ENCODE measurements around the gene HSD11B2. TPM values are rescaled to one million over a fixed set of nuclear protein-coding genes. Genes with fewer than 3 reads are reported as not detected.

The HSD11B2 gene
- total RNA-seq, 1 donor from 2014 or later, result 2.2 TPM

DNA sequence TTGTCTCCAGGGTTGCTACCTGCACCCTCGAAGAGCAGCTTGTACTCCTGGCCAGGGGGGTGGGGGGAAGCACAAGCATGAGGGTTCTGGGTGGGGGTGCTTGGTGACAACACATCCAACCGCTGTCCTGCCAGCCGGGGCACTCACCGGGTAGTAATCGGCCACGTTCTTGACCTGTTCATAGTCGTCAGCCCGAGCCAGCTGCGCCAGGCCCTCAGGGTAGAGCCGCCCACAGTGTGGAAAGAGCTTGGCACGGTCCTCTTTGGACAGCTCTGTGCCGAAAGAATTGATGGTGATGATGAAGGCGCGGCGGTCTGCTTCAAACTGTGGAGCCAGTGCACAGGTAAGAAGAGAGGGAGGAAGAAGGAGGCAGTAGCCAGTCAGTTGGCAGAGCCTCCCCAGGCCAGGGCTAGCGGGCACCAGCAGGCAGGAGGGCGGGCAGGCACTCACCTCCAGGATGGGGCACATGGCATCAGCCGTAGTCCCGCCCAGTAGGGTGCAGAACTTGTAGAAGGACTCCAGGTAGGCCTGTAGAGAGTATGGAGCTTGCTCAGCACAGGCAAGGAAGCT lies 8.0 kb downstream of the HSD11B2 start:
- TF ChIP-seq, protein P1, sequence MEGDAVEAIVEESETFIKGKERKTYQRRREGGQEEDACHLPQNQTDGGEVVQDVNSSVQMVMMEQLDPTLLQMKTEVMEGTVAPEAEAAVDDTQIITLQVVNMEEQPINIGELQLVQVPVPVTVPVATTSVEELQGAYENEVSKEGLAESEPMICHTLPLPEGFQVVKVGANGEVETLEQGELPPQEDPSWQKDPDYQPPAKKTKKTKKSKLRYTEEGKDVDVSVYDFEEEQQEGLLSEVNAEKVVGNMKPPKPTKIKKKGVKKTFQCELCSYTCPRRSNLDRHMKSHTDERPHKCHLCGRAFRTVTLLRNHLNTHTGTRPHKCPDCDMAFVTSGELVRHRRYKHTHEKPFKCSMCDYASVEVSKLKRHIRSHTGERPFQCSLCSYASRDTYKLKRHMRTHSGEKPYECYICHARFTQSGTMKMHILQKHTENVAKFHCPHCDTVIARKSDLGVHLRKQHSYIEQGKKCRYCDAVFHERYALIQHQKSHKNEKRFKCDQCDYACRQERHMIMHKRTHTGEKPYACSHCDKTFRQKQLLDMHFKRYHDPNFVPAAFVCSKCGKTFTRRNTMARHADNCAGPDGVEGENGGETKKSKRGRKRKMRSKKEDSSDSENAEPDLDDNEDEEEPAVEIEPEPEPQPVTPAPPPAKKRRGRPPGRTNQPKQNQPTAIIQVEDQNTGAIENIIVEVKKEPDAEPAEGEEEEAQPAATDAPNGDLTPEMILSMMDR (IDR thresholded peaks at IDR 0.05), result no peak
- DNase-seq, result no peak
- H3K4me1 ChIP-seq, result peaks cover 26% of the 10 kb centered on the region
- no peak overlapping the region for H3K27ac ChIP-seq
- peaks cover 63% of the 10 kb centered on the region for H3K36me3 ChIP-seq
- ATAC-seq, result no peak
- no peak overlapping the region for H3K4me3 ChIP-seq
- no peaks in the 10 kb centered on the region for H3K9me3 ChIP-seq
- H3K27me3 ChIP-seq, result no peaks in the 10 kb centered on the region
- intact Hi-C loops (cut with DNase I), result no loop called here

DNA sequence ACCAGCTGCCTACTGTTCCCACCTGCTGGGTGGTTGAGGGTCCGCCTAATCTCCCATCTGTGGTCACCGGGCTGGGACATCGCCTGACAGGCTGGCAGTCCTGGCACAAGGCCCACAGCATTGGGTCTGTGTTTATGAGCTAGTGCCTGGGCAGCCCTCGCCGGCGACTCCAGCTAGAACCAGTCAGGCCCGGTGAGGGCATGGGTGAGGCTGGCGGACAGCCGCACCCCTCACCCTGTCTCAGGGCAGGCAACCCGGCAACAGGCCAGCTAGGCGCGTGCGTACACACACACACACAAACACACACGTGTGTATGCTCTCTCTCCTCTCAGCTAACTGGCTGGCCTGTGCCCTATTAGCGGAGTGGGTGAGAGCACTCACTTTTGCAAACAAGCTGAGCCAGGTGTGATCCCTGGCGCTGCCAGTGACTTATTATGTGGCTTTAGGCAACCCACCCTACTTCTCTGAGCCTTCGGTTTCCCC lies 10.4 kb downstream of the HSD11B2 start:
- peaks cover 36% of the 10 kb centered on the region for H3K4me1 ChIP-seq
- peak overlapping the region; percentile 37 for H3K27ac ChIP-seq
- H3K27me3 ChIP-seq, result no peaks in the 10 kb centered on the region
- H3K36me3 ChIP-seq, result peaks cover 74% of the 10 kb centered on the region
- H3K9me3 ChIP-seq, result no peaks in the 10 kb centered on the region
- peak; percentile 92 for DNase-seq
- intact Hi-C loops (cut with DNase I), result no loop called here
- H3K4me3 ChIP-seq, result no peak overlapping the region
- peak; percentile 84 for ATAC-seq
- TF ChIP-seq, protein P1 (IDR thresholded peaks at IDR 0.05), result no peak

DNA sequence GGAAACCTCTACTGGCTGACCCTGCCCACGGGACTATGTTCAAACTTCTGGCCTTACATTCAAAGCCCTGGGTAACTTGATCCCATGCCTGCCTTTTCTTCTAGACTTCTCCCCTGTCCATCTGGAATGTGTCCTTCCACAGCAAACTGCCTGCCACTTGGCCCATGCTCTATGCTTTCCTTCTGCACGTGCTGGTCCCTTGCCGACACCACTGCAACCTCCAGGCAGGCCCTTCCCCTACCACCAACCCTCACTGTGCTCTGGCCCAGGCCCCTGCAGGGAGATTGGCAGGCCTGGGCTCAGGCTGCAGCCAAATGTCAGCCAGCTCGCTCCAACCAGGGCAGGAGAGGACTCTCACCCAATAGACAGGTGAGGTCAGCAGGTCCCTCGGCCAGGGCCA lies 11.0 kb downstream of the HSD11B2 start:
- peaks cover 68% of the 10 kb centered on the region for H3K36me3 ChIP-seq

DNA sequence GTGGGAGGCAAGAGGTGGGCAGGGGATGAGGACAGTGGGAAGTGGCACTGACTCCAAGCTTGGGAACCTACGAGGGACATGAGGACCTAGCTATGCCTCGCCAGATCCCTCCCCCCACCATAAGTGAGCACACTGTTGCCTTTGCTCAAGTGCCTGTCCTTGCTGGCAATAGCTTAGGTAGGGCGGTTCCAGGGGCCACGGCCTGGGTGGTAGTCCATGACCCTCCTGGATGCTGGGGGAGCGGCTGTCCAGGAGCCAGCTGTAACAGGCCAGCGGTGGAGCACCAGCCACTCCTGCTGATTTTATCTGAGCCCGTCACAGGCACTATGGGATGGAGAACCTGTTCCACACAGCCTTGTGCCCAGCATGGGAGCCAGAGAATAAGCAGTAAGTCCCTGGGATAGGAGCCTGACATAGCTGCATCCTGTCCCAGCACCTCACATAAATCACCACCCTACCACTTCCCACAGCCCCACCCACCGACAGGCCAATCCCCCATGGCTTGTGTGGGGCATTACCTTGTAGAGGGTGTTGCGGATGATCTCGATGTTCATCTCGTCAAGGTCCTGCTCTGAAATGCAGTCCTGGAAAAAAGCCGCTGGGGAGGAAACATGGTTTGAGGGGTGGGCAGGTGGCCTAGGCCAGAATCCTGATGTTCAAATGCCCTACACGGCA lies 11.8 kb downstream of the HSD11B2 start:
- peaks cover 62% of the 10 kb centered on the region for H3K36me3 ChIP-seq
- ATAC-seq, result no peak

More for the DNA sequence above, 11.0 kb downstream of the HSD11B2 start:
- Histone ChIP-seq H3K27me3 (no peaks in the 10 kb centered on the region), H3K9me3 (no peaks in the 10 kb centered on the region), H3K4me1 (peaks cover 42% of the 10 kb centered on the region), H3K27ac (peak overlapping the region; percentile 42), H3K4me3 (no peak overlapping the region)
- ATAC-seq (no peak), DNase-seq (no peak)
- TF ChIP-seq, protein P1 (IDR thresholded peaks at IDR 0.05), result no peak
- intact Hi-C loops (cut with DNase I), result no loop called here

DNA sequence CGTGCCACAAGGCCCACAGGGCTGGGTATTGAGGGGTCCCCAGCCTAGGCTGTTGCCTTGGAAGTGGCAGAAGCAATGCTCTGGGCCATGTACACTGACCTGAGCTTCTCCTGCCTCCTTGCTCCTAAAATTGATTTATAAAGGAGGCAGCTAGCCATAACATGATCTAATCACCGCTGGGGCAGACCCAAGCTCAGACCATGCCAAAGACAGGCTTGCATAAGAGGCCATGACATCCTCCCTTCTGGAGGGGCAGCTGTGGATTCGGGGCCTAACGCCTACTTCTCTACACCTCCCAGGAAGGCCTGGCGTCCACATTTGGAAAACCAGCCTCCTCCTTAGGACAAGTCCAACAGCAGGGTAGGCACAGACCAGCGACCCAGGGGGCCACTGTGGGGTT lies 12.3 kb downstream of the HSD11B2 start:
- peak overlapping the region; percentile 45 for H3K27ac ChIP-seq
- TF ChIP-seq, protein P1 (IDR thresholded peaks at IDR 0.05), result no peak
- no peaks in the 10 kb centered on the region for H3K27me3 ChIP-seq
- H3K4me3 ChIP-seq, result no peak overlapping the region
- H3K36me3 ChIP-seq, result peaks cover 62% of the 10 kb centered on the region
- intact Hi-C loops (cut with DNase I), result no loop called here
- no peaks in the 10 kb centered on the region for H3K9me3 ChIP-seq
- no peak for DNase-seq
- H3K4me1 ChIP-seq, result peaks cover 56% of the 10 kb centered on the region
- no peak for ATAC-seq

More for the DNA sequence above, 11.8 kb downstream of the HSD11B2 start:
- H3K27ac ChIP-seq, result peak overlapping the region; percentile 45
- no peak for DNase-seq
- no peak overlapping the region for H3K4me3 ChIP-seq
- H3K4me1 ChIP-seq, result peaks cover 50% of the 10 kb centered on the region
- no peaks in the 10 kb centered on the region for H3K9me3 ChIP-seq
- no peaks in the 10 kb centered on the region for H3K27me3 ChIP-seq
- TF ChIP-seq, protein P1 (IDR thresholded peaks at IDR 0.05), result no peak
- intact Hi-C loops (cut with DNase I), result no loop called here

Data from upper lobe of right lung (tissue), 1 donor.